Right lobe of liver (tissue), 4 donors: ENCODE measurements around the gene TTC7B.

Source experiments
- POLR2A ChIP-seq: fragments of 450-650 bp; IDR thresholded peaks from one replicate; pipeline ENCODE4 v1.6.1; 2017; ENCODE audit warnings: antibody characterized with exemption, mild to moderate bottlenecking
- TF ChIP-seq, protein P1 (sequence below), 4 donors: fragments of 200-600 bp in 3 of 4; fragments of 450-650 bp in 1 of 4; IDR thresholded peaks; one replicate each; pipeline versions ENCODE4 v1.5.1 to v1.8.0; 2016 to 2022; ENCODE audit warnings: antibody characterized with exemption in 4 of 4, mild to moderate bottlenecking in 2 of 4
- donor health status: DM: no; HTN: no; CAD: no.
- donor health status: DM: no; HTN: no; CAD: no.
- donor health status: DM: no; HTN: yes; CAD: no.

DNA sequence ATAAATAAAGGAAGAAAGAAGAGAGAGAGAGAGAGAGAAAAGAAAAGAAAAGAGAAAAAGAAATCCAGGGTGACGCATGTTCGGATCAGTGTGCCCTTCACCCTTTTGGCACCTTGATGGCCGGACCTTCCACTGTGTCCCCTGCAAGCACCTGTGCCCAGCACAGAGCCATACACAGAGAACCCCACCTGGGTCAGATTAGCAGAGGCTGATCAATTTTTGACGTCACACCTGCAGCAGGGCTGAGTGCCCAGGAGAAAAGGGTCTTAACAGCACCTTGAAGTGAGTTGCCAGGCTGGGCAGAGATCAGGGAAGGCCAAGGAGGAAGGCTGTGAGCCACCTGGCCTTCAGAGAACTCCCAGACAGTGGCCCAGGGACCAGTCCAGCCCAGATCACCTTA is 305.0 kb downstream of the TTC7B start:
- TF ChIP-seq, protein P1, sequence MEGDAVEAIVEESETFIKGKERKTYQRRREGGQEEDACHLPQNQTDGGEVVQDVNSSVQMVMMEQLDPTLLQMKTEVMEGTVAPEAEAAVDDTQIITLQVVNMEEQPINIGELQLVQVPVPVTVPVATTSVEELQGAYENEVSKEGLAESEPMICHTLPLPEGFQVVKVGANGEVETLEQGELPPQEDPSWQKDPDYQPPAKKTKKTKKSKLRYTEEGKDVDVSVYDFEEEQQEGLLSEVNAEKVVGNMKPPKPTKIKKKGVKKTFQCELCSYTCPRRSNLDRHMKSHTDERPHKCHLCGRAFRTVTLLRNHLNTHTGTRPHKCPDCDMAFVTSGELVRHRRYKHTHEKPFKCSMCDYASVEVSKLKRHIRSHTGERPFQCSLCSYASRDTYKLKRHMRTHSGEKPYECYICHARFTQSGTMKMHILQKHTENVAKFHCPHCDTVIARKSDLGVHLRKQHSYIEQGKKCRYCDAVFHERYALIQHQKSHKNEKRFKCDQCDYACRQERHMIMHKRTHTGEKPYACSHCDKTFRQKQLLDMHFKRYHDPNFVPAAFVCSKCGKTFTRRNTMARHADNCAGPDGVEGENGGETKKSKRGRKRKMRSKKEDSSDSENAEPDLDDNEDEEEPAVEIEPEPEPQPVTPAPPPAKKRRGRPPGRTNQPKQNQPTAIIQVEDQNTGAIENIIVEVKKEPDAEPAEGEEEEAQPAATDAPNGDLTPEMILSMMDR (IDR thresholded peaks at IDR 0.05) = no peak
- TF ChIP-seq POLR2A = no peak
